ENCODE measurements around the gene APOC3.

GRCh38 chr11:116828632-116829524 is 829 bp upstream of the APOC3 start:
- no peak for TF ChIP-seq CTCF (optimal IDR thresholded peaks at IDR 0.05 in 1 of 3, IDR thresholded peaks at IDR 0.05 in 1 of 3, conservative IDR thresholded peaks at IDR 0.05 in 1 of 3; ENCODE audit: extremely low read depth in 1 of 3, insufficient read depth in 2 of 3, low read length in 3 of 3)
- TF ChIP-seq EZH2 (IDR thresholded peaks at IDR 0.05; ENCODE audit: low read length): no peak

All from keratinocyte (primary cell).